C4-2B (cell line): Measurements from ENCODE around the gene TSPAN31.

Source experiments
- ZFX ChIP-seq: fragments of 450-650 bp; IDR thresholded peaks from 2 replicates; pipeline ENCODE4 v1.6.1; 2017
- TF ChIP-seq, protein P1 (sequence below): fragments of 450-650 bp; conservative IDR thresholded peaks from 2 replicates; pipeline ENCODE4 v1.5.1; 2017; ENCODE audit warnings: mild to moderate bottlenecking

DNA sequence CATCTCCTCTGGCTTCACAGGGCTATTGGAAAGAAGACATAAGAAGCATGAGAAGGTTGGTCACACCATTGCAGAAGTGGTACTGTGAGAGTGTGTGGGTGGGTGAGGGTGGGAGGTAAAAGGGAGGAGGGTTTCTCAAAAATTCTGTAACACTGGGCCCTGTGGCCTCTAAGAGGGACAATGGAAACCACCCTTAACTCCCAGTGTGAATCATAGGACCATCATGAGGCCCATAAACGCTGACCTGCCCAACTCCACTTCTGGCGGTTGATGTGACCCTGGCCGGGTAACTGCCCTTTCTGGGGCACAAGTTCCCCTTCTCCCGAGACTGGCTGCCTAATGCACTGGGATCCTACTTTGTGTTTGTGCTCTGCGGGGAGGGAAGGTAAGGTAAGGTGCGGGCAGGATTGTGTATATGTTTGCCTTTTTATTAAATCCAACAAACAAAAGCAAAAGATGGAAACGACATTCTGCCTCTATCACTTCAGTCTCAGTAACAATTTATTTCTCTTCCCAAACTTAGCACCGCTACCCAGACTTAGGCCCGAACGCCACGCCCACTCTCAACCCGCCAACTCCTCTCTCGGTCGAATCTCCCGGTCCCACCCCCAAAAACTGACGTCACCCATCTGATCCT is 26.5 kb downstream of the TSPAN31 start:
- TF ChIP-seq, protein P1, sequence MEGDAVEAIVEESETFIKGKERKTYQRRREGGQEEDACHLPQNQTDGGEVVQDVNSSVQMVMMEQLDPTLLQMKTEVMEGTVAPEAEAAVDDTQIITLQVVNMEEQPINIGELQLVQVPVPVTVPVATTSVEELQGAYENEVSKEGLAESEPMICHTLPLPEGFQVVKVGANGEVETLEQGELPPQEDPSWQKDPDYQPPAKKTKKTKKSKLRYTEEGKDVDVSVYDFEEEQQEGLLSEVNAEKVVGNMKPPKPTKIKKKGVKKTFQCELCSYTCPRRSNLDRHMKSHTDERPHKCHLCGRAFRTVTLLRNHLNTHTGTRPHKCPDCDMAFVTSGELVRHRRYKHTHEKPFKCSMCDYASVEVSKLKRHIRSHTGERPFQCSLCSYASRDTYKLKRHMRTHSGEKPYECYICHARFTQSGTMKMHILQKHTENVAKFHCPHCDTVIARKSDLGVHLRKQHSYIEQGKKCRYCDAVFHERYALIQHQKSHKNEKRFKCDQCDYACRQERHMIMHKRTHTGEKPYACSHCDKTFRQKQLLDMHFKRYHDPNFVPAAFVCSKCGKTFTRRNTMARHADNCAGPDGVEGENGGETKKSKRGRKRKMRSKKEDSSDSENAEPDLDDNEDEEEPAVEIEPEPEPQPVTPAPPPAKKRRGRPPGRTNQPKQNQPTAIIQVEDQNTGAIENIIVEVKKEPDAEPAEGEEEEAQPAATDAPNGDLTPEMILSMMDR = no peak
- TF ChIP-seq ZFX = no peak
